GM21360 (cell line): ENCODE measurements around the gene EPB41.
"Not testable (repeated sequence)": the region's sequence is repeated elsewhere in the genome, so short reads cannot be mapped to it uniquely, and the experiment has no call there.

ENCODE experiments used
- ATAC-seq: cut with Tn5 transposase; IDR thresholded peaks from one replicate; pipeline ENCODE4 v1.9.1; 2021; ENCODE audit warnings: mild to moderate bottlenecking, moderate library complexity; ENCODE audit not compliant: unreplicated experiment

The EPB41 gene

GRCh38 chr1:29043274-29043965 lies 129.1 kb downstream of the EPB41 start:
- ATAC-seq = no peak

- no peak for ATAC-seq
Measured at GRCh38 chr1:29044010-29044409, 129.6 kb downstream of the EPB41 start.

GRCh38 chr1:29045663-29046062 lies 131.3 kb downstream of the EPB41 start:
- not testable (repeated sequence) for ATAC-seq

GRCh38 chr1:29047142-29047541 lies 132.8 kb downstream of the EPB41 start:
- ATAC-seq = no peak

DNA sequence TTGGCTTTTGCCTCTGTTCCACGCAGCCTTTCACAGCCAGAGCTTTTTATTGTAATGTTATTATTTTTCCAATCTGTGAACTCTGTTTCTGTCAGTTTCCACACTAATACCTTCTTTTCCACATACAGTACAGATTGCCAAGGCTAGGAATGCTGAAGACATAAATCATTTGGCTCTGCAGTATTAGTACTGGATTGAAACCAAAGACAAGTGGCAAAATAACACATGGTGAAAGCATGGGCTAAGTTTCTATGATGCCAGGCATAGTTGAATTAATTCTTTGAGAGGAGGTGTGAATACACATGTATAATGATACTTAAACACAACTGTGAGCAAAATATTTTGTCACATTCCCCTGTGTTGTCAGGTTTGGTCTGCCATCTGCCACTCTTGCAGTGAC lies 135.8 kb downstream of the EPB41 start:
- ATAC-seq = no peak

DNA sequence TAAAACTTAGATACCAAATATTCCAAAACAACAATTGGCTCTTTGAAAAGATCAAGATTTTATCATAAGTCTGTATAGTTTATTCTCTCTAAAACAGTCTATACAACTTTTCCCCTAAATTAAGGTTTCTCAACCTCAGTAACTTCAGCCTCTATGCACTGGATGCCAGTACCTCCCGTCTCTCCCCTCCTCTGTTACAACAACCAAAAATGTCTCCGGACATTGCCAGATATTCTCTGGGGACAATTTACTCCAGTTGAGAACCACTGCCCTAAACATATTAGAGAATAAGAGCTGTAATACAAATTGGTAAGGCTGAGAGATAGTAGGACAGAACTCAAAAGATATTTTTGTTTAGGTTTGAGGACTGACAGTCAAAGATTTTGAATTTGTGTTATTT lies 137.7 kb downstream of the EPB41 start:
- ATAC-seq = no peak

DNA sequence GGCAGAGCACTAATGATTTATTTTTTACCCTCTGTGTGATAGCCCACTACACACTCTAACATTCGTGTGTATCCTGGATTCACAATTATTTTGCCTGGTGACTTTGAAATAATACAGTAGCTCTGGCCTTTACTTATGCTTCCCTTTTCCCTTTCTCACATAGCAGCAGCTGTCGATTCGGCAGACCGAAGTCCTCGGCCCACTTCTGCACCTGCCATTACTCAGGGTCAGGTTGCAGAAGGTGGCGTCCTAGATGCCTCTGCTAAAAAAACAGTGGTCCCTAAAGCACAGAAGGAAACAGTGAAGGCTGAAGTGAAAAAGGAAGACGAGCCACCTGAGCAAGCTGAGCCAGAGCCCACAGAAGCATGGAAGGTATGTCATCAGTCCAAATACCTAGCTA lies 138.6 kb downstream of the EPB41 start:
- ATAC-seq = no peak

DNA sequence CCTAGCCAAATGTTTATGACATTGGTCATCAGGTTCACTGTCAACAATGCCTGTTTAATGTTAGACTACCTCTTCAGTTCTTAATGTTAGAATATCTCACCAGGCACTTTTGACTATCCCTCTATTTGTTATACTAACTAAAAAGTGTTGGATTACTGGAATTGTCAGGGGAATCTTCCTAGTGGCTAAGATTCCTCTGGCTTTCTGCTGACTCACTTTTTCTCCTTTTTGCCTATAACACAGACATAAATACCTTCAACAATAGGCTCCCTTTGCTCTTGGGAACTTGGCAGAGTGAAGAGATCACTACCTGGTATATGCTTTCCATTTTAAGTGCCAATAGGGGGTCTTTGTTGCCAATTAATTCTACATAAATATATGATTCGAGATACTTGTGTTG lies 140.8 kb downstream of the EPB41 start:
- ATAC-seq = no peak

DNA sequence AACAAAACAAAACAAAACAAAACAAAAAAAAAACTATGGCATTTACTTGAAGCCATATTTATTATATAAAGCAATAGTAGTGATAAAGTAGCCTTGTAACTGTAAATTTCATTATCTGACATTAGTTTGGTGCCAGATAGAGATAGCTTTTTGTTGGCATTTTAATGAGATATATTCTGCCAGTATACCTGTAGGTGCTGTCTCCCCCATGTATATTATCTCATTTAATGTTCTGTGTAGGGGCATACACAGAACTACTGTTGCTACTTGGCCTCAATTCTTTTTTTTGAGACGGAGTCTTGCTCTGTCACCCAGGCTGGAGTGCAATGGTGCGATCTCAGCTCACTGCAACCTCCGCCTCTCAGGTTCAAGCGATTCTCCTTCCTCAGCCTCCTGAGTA lies 141.9 kb downstream of the EPB41 start:
- no peak for ATAC-seq

GRCh38 chr1:29057700-29058099 lies 143.3 kb downstream of the EPB41 start:
- ATAC-seq = no peak

DNA sequence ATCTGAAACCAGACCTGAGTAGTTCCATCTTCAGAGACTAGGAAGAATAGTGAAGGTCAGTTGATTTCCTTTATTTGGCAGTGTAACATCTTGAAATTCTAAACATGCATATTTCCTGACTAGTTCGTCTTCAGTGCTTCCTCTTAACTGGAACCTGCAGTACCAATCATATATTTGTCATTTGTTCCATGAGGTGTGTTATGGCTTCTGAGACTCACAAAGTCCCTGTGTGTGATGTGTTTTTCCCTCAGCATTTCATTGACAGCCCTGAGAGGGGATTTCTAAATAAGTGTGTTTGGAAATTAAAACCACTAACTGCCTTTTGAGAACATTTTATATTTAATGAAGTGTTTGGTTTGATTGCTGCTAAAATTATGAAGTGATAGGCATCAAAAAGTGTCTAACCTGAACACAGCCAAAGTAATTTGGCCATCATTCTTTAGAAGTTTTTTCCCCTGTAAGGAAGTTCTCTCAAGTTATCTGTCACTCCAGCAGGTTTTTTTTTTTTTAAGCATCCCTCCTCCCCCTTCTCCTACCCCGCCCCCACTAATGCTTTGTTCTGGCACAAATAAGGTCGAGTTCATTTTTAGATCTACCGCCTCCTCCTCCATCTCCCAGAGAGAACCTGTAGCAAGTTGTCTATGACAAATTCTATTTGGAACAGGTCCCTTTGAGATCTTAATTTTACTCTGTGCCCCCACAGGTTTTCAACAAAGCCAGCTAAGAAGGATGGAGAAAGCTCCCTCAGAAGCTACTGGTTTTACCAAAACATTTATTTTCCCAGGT lies 148.0 kb downstream of the EPB41 start:
- ATAC-seq = no peak

GRCh38 chr1:29064064-29064463 lies 149.7 kb downstream of the EPB41 start:
- ATAC-seq = no peak

DNA sequence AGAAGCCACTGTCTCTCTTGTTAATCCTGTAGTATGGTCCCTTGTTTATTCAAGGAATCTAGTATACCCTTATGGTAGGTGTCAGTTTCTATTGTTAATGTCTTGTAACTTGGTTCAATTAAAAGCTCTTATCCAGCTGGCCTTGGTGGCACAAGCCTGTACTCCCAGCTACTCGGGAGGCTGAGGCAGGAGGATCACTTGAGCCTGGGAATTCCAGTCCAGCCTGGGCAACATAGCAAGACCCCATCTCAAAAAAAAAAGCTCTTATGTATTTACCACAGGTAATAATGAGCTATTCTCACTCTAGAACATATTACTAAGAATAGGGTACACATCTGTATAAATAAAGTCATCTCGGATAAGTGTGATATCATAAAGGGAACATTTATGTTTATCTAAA lies 162.8 kb downstream of the EPB41 start:
- ATAC-seq = no peak

- ATAC-seq = not testable (repeated sequence)
Measured at GRCh38 chr1:29079916-29080629, 165.7 kb downstream of the EPB41 start.

GRCh38 chr1:29081201-29081600 lies 166.8 kb downstream of the EPB41 start:
- no peak for ATAC-seq

DNA sequence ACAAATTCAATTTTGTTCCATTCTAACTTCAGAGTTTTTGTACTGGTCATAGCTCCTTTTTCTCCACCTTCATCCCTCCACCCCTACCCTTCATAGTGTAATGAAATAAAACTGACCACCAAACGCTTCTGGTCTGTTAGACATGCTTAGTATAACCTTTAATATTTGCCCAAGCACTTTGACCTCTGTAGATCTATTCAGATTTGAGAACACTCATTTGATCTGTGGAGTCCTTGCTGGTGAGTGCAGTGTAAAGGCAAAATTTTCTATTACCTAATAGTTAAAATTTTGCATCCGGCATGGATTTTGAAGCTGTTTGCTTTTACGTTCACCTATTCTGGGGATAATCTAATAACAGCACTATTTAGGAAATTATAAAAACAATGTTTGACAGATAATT lies 168.2 kb downstream of the EPB41 start:
- no peak for ATAC-seq

DNA sequence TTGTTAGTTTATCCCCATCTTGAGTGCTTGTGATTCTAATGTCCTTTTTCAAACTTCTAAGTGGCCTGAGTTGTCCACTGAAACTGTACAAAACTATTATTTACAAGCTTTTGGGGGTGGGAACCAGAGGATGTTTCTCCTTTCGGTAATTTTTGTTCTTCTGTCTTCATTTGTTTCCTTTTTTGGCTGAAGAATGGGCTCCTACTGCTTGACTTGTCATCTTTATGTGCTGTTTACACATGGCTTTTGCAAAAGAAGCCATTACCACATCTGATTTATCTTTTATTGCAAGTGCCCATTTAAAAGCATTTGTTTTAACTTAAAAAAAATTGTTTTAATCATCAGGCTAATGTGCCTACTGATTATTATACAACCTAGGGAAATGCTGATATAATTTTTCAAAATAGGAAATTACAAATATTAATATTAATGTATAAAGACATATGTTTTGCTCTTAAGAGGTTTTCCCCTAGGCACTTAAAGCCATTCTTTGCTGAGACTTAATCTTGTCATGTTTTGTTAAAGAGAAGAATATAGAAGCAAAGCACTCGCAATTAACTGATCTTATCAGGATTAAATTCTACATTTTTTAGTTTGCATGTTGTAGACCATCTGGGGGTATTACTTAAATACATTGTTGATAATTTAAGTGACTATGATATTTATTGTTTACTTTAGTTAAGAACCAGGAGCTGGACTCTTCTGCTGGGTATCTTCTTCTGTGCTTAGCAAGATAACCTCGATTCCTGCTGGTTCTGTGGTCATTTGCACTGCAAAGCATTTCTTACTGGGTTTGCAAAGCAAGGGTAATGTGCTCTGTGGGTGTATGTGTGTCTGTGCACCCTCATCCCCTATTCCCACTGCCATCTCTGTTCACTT lies 169.2 kb downstream of the EPB41 start:
- ATAC-seq = no peak

- no peak for ATAC-seq
Measured at GRCh38 chr1:29084196-29084521, 169.8 kb downstream of the EPB41 start.

- ATAC-seq = no peak
Measured at GRCh38 chr1:29090937-29091618, 176.7 kb downstream of the EPB41 start.

- not testable (repeated sequence) for ATAC-seq
Measured at GRCh38 chr1:29092704-29093103, 178.3 kb downstream of the EPB41 start.
